H1 (cell line): ENCODE results near the gene INPP5K. TPM values are rescaled to one million over a fixed set of nuclear protein-coding genes. Genes with fewer than 3 reads are reported as not detected.

Experiments
- CTCF ChIA-PET: fragments of 300-600 bp; sonication (Branson Sonifier 250); formaldehyde crosslinking; loops from one replicate; lab custom pipeline; 2021; ENCODE audit not compliant: partially characterized antibody; lab: Charles Lee
- POLR2A ChIA-PET: fragments of 300-600 bp; sonication (Branson Sonifier 250); formaldehyde crosslinking; loops from one replicate; lab custom pipeline; 2021; ENCODE audit warnings: inconsistent platforms; ENCODE audit not compliant: partially characterized antibody; lab: Charles Lee
- DNase-seq, 2 experiments: peaks; one replicate each; pipeline versions ENCODE4 v3.0.0 to v3.0.0-alpha.2; 2010 to 2022; ENCODE audit warnings: low spot score in 2 of 2, low read depth in 1 of 2, mixed read lengths in 1 of 2
- FAIRE-seq: peaks from 2 replicates; lab custom pipeline; 2011; peaks lifted over from hg19 to GRCh38; lab: Jason Lieb, UNC
- H2AFZ ChIP-seq: 2 replicates; pipeline ENCODE4 v1.8.1; 2012; ENCODE audit warnings: low read length, inconsistent platforms
- H2AK5ac ChIP-seq: 2 replicates; pipeline ENCODE4 v1.6.1; 2013; ENCODE audit warnings: low read depth, low read length
- H2BK120ac ChIP-seq: replicated peaks from 2 replicates; pipeline ENCODE3; 2013; ENCODE audit warnings: low read depth, low read length, inconsistent platforms
- H2BK12ac ChIP-seq: 2 replicates; pipeline ENCODE4 v1.6.1; 2013; ENCODE audit warnings: low read depth, low read length
- H2BK15ac ChIP-seq: 2 replicates; pipeline ENCODE4 v1.6.1; 2013; ENCODE audit warnings: low read length
- H2BK20ac ChIP-seq: 2 replicates; pipeline ENCODE4 v1.6.1; 2013; ENCODE audit warnings: low read length
- H2BK5ac ChIP-seq: 2 replicates; pipeline ENCODE4 v1.6.1; 2013; ENCODE audit warnings: low read depth, low read length
- H3K14ac ChIP-seq: 2 replicates; pipeline ENCODE4 v1.6.1; 2013; ENCODE audit warnings: inconsistent platforms; ENCODE audit not compliant: insufficient read length
- H3K18ac ChIP-seq: 2 replicates; pipeline ENCODE4 v1.6.1; 2013; ENCODE audit warnings: low read length; ENCODE audit errors: extremely low read depth
- H3K23ac ChIP-seq: 2 replicates; pipeline ENCODE4 v1.6.1; 2013; ENCODE audit warnings: inconsistent platforms; ENCODE audit not compliant: insufficient read length
- H3K23me2 ChIP-seq: 2 replicates; pipeline ENCODE4 v1.6.1; 2013; ENCODE audit warnings: low read depth, low read length
- H3K27ac ChIP-seq: 2 replicates; pipeline ENCODE4 v1.6.1; 2011; ENCODE audit warnings: low read depth, low read length, inconsistent platforms
- H3K27me3 ChIP-seq, 4 experiments: replicated peaks in 1 of 4; 1 replicate in 1 of 4; 2 replicates in 3 of 4; pipeline versions ENCODE4 v1.6.1 to v1.8.1; 2011 to 2013; ENCODE audit warnings: low read length in 3 of 4, mild to moderate bottlenecking in 3 of 4, inconsistent platforms in 2 of 4, mixed read lengths in 2 of 4, moderate library complexity in 1 of 4; ENCODE audit not compliant: control insufficient read depth in 3 of 4, insufficient read depth in 3 of 4; ENCODE audit errors: extremely low read depth in 1 of 4
- H3K36me3 ChIP-seq, 4 experiments: 2 replicates each; pipeline versions ENCODE4 v1.6.1 to v1.8.1; 2011 to 2013; ENCODE audit warnings: mild to moderate bottlenecking in 4 of 4, low read length in 3 of 4, moderate library complexity in 2 of 4, control low read depth in 1 of 4, inconsistent platforms in 1 of 4; ENCODE audit not compliant: insufficient read depth in 4 of 4, control insufficient read depth in 2 of 4
- H3K4ac ChIP-seq: replicated peaks from 2 replicates; pipeline ENCODE3; 2013; ENCODE audit warnings: low read length, low read depth, mixed read lengths, inconsistent platforms; ENCODE audit not compliant: insufficient read length
- H3K4me1 ChIP-seq, 4 experiments: replicated peaks in 1 of 4; 1 replicate in 1 of 4; 2 replicates in 3 of 4; pipeline versions ENCODE4 v1.6.1 to v1.8.1; 2011 to 2013; ENCODE audit warnings: low read length in 3 of 4, inconsistent platforms in 2 of 4, mixed read lengths in 1 of 4; ENCODE audit not compliant: insufficient read depth in 4 of 4, control insufficient read depth in 3 of 4
- H3K4me2 ChIP-seq, 2 experiments: 2 replicates each; pipeline versions ENCODE4 v1.6.1 to v1.8.1; 2011 to 2013; ENCODE audit warnings: low read depth in 2 of 2, low read length in 2 of 2, control low read depth in 1 of 2, inconsistent platforms in 1 of 2, mild to moderate bottlenecking in 1 of 2; ENCODE audit not compliant: insufficient read depth in 1 of 2
- H3K4me3 ChIP-seq, 4 experiments: fragments of 200-600, 300-600 bp in 1 of 4; sonication (generic), shearing (Covaris generic), sonication (Bioruptor Twin) in 1 of 4; 2 replicates each; pipeline versions ENCODE4 v1.5.1 to v1.8.1; 2011 to 2016; ENCODE audit warnings: low read length in 4 of 4, low read depth in 3 of 4, control low read depth in 2 of 4, inconsistent platforms in 2 of 4, mild to moderate bottlenecking in 2 of 4, mixed read lengths in 1 of 4, moderate library complexity in 1 of 4; ENCODE audit not compliant: insufficient read depth in 2 of 4; ENCODE audit errors: extremely low read depth in 1 of 4
- H3K56ac ChIP-seq: replicated peaks from 2 replicates; pipeline ENCODE3; 2013; ENCODE audit warnings: low read depth, mild to moderate bottlenecking, mixed read lengths, low read length, inconsistent platforms; ENCODE audit not compliant: insufficient read length
- H3K79me1 ChIP-seq: 2 replicates; pipeline ENCODE4 v1.6.1; 2013; ENCODE audit warnings: low read depth, low read length, control low read depth
- H3K79me2 ChIP-seq, 2 experiments: 2 replicates each; pipeline versions ENCODE4 v1.6.1 to v1.8.1; 2012 to 2013; ENCODE audit warnings: low read length in 2 of 2, mild to moderate bottlenecking in 2 of 2, inconsistent platforms in 1 of 2; ENCODE audit not compliant: insufficient read depth in 2 of 2, control insufficient read depth in 1 of 2
- H3K9ac ChIP-seq, 4 experiments: replicated peaks in 1 of 4; 1 replicate in 1 of 4; 2 replicates in 3 of 4; pipeline versions ENCODE4 v1.6.1 to v1.8.1; 2011 to 2013; ENCODE audit warnings: low read depth in 3 of 4, low read length in 3 of 4, control low read depth in 2 of 4, mild to moderate bottlenecking in 2 of 4, moderate library complexity in 2 of 4, inconsistent platforms in 1 of 4; ENCODE audit errors: extremely low read depth in 1 of 4
- H3K9me3 ChIP-seq, 2 experiments: 2 replicates each; pipeline versions ENCODE4 v1.6.1 to v1.8.1; 2012 to 2013; ENCODE audit warnings: mild to moderate bottlenecking in 2 of 2, moderate library complexity in 2 of 2, control low read depth in 1 of 2, inconsistent platforms in 1 of 2, low read depth in 1 of 2, low read length in 1 of 2, mixed read lengths in 1 of 2; ENCODE audit not compliant: insufficient read depth in 2 of 2
- H4K20me1 ChIP-seq, 2 experiments: replicated peaks in 1 of 2; 2 replicates each; pipeline versions ENCODE3 to v1.8.1; 2011 to 2013; ENCODE audit warnings: inconsistent platforms in 2 of 2, low read length in 2 of 2, mild to moderate bottlenecking in 1 of 2; ENCODE audit not compliant: insufficient read depth in 2 of 2, control insufficient read depth in 1 of 2
- H4K5ac ChIP-seq: 2 replicates; pipeline ENCODE4 v1.6.1; 2013; ENCODE audit warnings: low read length, low read depth, mixed read lengths, inconsistent platforms; ENCODE audit not compliant: insufficient read length
- H4K8ac ChIP-seq: 2 replicates; pipeline ENCODE4 v1.8.0; 2013; ENCODE audit warnings: mild to moderate bottlenecking, moderate library complexity, low read length, inconsistent platforms; ENCODE audit not compliant: insufficient read depth; ENCODE audit errors: extremely low read depth
- H4K91ac ChIP-seq: replicated peaks from 2 replicates; pipeline ENCODE3; 2013; ENCODE audit warnings: low read length, mixed read lengths, inconsistent platforms; ENCODE audit not compliant: insufficient read length
- CHD2 ChIP-seq: IDR thresholded peaks from 2 replicates; pipeline ENCODE4 v1.6.1; 2012; ENCODE audit warnings: low read length, improper control_type of control experiment
- CTCF ChIP-seq, 3 experiments: IDR thresholded peaks; 1 replicate in 2 of 3; 2 replicates in 1 of 3; pipeline versions ENCODE4 v1.5.1 to v1.6.1; 2011; ENCODE audit warnings: low read length in 3 of 3, mild to moderate bottlenecking in 3 of 3, inconsistent platforms in 2 of 3, low read depth in 1 of 3, moderate library complexity in 1 of 3; ENCODE audit not compliant: insufficient read depth in 1 of 3; ENCODE audit errors: control extremely low read depth in 1 of 3
- HDAC6 ChIP-seq: IDR thresholded peaks from one replicate; pipeline ENCODE4 v1.7.1; 2012; ENCODE audit warnings: low read depth, mild to moderate bottlenecking, inconsistent platforms, low read length, moderate library complexity
- KDM1A ChIP-seq: fragments of 200-600, 300-600 bp; sonication (generic); IDR thresholded peaks from 2 replicates; pipeline ENCODE4 v1.7.1; 2016; ENCODE audit warnings: mild to moderate bottlenecking, low read length, borderline replicate concordance
- SP4 ChIP-seq: IDR thresholded peaks from 2 replicates; pipeline ENCODE4 v1.6.1; 2012; ENCODE audit warnings: low read length, inconsistent platforms
- ZNF274 ChIP-seq: IDR thresholded peaks from 2 replicates; pipeline ENCODE4 v1.7.0; 2012; ENCODE audit warnings: low read length, borderline replicate concordance; ENCODE audit errors: extremely low read depth
- WGBS, 2 experiments: shearing (Covaris generic) in 1 of 2; methylation state at CpG; one replicate each; pipeline versions ENCODE4 v1.1.6 to v1.1.7; 2013 to 2015; ENCODE audit warnings: low lambda C conversion rate in 2 of 2, mixed read lengths in 2 of 2, inconsistent platforms in 1 of 2, low coverage in 1 of 2, missing lambda C conversion rate in 1 of 2; ENCODE audit not compliant: insufficient replicate concordance in 2 of 2, insufficient coverage in 1 of 2, insufficient read length in 1 of 2; ENCODE audit errors: extremely low coverage in 1 of 2, missing lambda C conversion rate in 1 of 2; 5-methylcytosine and 5-hydroxymethylcytosine counted together
- polyA plus RNA-seq, 7 experiments: library from polyadenylated mRNA; depleted of rRNA in 3 of 7; stranded (reverse) in 5 of 7; unstranded in 2 of 7; fragments of >200 nt in 5 of 7; fragments of 200-250 nt in 2 of 7; gene quantifications; 1 replicate in 5 of 7; 2 replicates in 1 of 7; 4 replicates in 1 of 7; pipeline versions ENCODE4 v1.2.1 to v1.2.3, GENCODE V29; 2011 to 2013; ENCODE audit warnings: missing spikeins in 2 of 7, mixed read lengths in 2 of 7
- total RNA-seq: library from RNA; stranded (reverse); fragmentation: NEBNext Ultra II Directional; extraction: Animal tissue kit (Norgen Biotek cat#: 25700); gene quantifications from 2 replicates; pipeline ENCODE4 v1.2.1, GENCODE V29; 2021

Gene INPP5K
- total and polyA plus RNA-seq, 2 of the 8 experiments (the other 6 are each of a cell fraction or from before 2014, with no cell fraction given) = 21.0 to 24.1 TPM

GRCh38 chr17:1505586-1505985 is 10.8 kb downstream of the INPP5K start:
- Histone ChIP-seq H2AFZ (no peak overlapping the region), H3K14ac (no peak overlapping the region), H2BK15ac (no peak overlapping the region), H3K36me3 (no peaks in the 10 kb centered on the region; a peak in 1 of 8 replicates), H2BK12ac (no peak overlapping the region), H3K9me3 (no peaks in the 10 kb centered on the region), H2BK20ac (no peak overlapping the region), H3K27ac (no peak overlapping the region), H3K79me1 (no peaks in the 10 kb centered on the region)
- FAIRE-seq = no peak
- WGBS, 2 experiments = 94% methylated on average over 5 of the region's 5 CpGs; no CpG with 5 or more reads in 1 of the 2 experiments
- no peak for TF ChIP-seq ZNF274
- TF ChIP-seq CHD2 = no peak
- no peak for TF ChIP-seq CTCF (IDR thresholded peaks at IDR 0.05; ENCODE audit: control extremely low read depth in 1 of 3, insufficient read depth in 1 of 3, low read depth in 1 of 3, low read length in 3 of 3)
- TF ChIP-seq SP4 = no peak
- no peak for TF ChIP-seq KDM1A
- TF ChIP-seq HDAC6 = no peak
- TF ChIP-seq, all 59 proteins: peak for 0
- H3K4me3 ChIP-seq = no peak overlapping the region
- H4K5ac ChIP-seq = no peak overlapping the region
- no peak overlapping the region for H3K23ac ChIP-seq
- no peak overlapping the region for H2BK5ac ChIP-seq
- H3K18ac ChIP-seq = no peak overlapping the region
- no peak overlapping the region for H2BK120ac ChIP-seq
- H3K4me1 ChIP-seq = no peaks in the 10 kb centered on the region
- H4K91ac ChIP-seq = no peak overlapping the region
- H3K4me2 ChIP-seq = no peak overlapping the region
- no peaks in the 10 kb centered on the region for H3K27me3 ChIP-seq
- no peak overlapping the region for H3K56ac ChIP-seq
- CTCF ChIA-PET = interaction anchor here (0.8 to 5.1 kb wide), 7 partner anchors 9 to 115 kb away, joined by 3 to 30 read pairs (median 4); partner anchors contain the start of genes INPP5K and MYO1C
- H2AK5ac ChIP-seq = no peak overlapping the region
- no peaks in the 10 kb centered on the region for H3K79me2 ChIP-seq
- peaks cover 0 to 3% of the 10 kb centered on the region in 2 experiments for H4K20me1 ChIP-seq
- no peak for DNase-seq
- no peak overlapping the region for H3K4ac ChIP-seq
- POLR2A ChIA-PET = interaction anchor here (1.5 to 3.3 kb wide), 4 partner anchors 8 to 13 kb away, joined by 4 to 17 read pairs (median 12); partner anchors contain the start of genes INPP5K and MYO1C
- H3K9ac ChIP-seq = no peak overlapping the region
- no peaks in the 10 kb centered on the region for H3K23me2 ChIP-seq
- no peak overlapping the region for H4K8ac ChIP-seq
